ENCODE data around the gene C15orf39. TPM values are rescaled to one million over a fixed set of nuclear protein-coding genes. Genes with fewer than 3 reads are reported as not detected.

Gene C15orf39
- total RNA-seq, 1 donor from 2014 or later: 2.1 TPM

GRCh38 chr15:75232826-75233503 lies 31.3 kb downstream of the C15orf39 start:
- DNase-seq (ENCODE audit: low read depth): no peak
- peaks cover 3% of the 10 kb centered on the region for H3K27me3 ChIP-seq (ENCODE audit: control insufficient read depth, insufficient read depth, low read length)

DNA sequence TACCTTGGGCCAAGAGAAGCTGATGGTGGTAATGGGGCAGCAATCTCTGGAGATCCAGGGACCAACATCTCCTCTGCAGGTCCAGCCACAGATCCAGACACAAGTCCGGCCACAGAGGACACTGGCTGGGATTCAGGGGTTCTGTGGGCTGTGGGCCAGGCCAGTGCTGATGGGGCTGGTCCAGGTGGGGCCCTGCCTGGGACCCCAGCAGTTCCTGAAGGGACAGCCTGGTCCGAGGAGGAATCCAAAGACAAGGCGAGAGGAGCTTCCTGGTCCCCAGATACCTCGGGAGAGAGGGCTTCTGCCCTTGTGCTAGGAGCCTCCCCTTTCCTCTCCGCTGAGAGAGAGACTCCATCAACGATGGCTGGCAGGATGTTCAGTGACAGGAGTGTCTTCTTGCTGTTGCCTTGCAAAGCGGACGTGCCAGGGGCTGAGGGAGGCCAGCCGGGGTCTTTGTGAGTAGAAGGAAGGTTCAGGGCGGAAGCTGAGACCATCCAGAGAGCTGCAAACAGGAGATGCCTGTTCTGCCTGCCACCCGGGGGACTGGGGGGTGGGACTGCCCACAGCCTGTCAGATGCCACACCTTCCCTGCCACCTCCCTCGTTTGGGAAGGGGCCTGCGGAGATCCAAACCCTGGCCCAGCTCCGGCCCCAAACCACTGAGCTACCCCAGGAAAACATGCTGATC lies 32.0 kb downstream of the C15orf39 start:
- FAIRE-seq (no peak), DNase-seq (ENCODE audit: low read depth) (no peak)
- peaks cover 4% of the 10 kb centered on the region for H3K27me3 ChIP-seq (ENCODE audit: control insufficient read depth, insufficient read depth, low read length)
- TF ChIP-seq, protein P1, sequence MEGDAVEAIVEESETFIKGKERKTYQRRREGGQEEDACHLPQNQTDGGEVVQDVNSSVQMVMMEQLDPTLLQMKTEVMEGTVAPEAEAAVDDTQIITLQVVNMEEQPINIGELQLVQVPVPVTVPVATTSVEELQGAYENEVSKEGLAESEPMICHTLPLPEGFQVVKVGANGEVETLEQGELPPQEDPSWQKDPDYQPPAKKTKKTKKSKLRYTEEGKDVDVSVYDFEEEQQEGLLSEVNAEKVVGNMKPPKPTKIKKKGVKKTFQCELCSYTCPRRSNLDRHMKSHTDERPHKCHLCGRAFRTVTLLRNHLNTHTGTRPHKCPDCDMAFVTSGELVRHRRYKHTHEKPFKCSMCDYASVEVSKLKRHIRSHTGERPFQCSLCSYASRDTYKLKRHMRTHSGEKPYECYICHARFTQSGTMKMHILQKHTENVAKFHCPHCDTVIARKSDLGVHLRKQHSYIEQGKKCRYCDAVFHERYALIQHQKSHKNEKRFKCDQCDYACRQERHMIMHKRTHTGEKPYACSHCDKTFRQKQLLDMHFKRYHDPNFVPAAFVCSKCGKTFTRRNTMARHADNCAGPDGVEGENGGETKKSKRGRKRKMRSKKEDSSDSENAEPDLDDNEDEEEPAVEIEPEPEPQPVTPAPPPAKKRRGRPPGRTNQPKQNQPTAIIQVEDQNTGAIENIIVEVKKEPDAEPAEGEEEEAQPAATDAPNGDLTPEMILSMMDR (IDR thresholded peaks at IDR 0.05; ENCODE audit: insufficient read depth, low read length, severe bottlenecking): no peak
- no peaks in the 10 kb centered on the region for H3K36me3 ChIP-seq (ENCODE audit: control insufficient read depth, insufficient read depth, low read length)
- H3K4me3 ChIP-seq (ENCODE audit: low read depth, low read length): no peak overlapping the region

More at GRCh38 chr15:75232826-75233503, 31.3 kb downstream of the C15orf39 start:
- FAIRE-seq: no peak
- H3K36me3 ChIP-seq (ENCODE audit: control insufficient read depth, insufficient read depth, low read length): no peaks in the 10 kb centered on the region
- TF ChIP-seq, protein P1 (IDR thresholded peaks at IDR 0.05; ENCODE audit: insufficient read depth, low read length, severe bottlenecking): no peak
- H3K4me3 ChIP-seq (ENCODE audit: low read depth, low read length): no peak overlapping the region

GRCh38 chr15:75234191-75234810 lies 32.6 kb downstream of the C15orf39 start:
- no peak for DNase-seq (ENCODE audit: low read depth)
- Histone ChIP-seq H3K27me3 (ENCODE audit: control insufficient read depth, insufficient read depth, low read length) (peaks cover 4% of the 10 kb centered on the region), H3K4me3 (ENCODE audit: low read depth, low read length) (no peak overlapping the region), H3K36me3 (ENCODE audit: control insufficient read depth, insufficient read depth, low read length) (no peaks in the 10 kb centered on the region)
- TF ChIP-seq, protein P1 (IDR thresholded peaks at IDR 0.05; ENCODE audit: insufficient read depth, low read length, severe bottlenecking): no peak
- FAIRE-seq: no peak

- FAIRE-seq: peak; percentile 95
- TF ChIP-seq, protein P1 (IDR thresholded peaks at IDR 0.05; ENCODE audit: insufficient read depth, low read length, severe bottlenecking): no peak
- no peak for DNase-seq (ENCODE audit: low read depth)
- no peaks in the 10 kb centered on the region for H3K36me3 ChIP-seq (ENCODE audit: control insufficient read depth, insufficient read depth, low read length)
- peaks cover 4% of the 10 kb centered on the region for H3K27me3 ChIP-seq (ENCODE audit: control insufficient read depth, insufficient read depth, low read length)
- H3K4me3 ChIP-seq (ENCODE audit: low read depth, low read length): no peak overlapping the region
These were observed 33.5 kb downstream of the C15orf39 start for GRCh38 chr15:75235051-75235673.

GRCh38 chr15:75235760-75236729 lies 34.4 kb downstream of the C15orf39 start:
- H3K4me3 ChIP-seq (ENCODE audit: low read depth, low read length): no peak overlapping the region
- FAIRE-seq: no peak
- no peak for DNase-seq (ENCODE audit: low read depth)
- no peaks in the 10 kb centered on the region for H3K36me3 ChIP-seq (ENCODE audit: control insufficient read depth, insufficient read depth, low read length)
- peaks cover 4% of the 10 kb centered on the region for H3K27me3 ChIP-seq (ENCODE audit: control insufficient read depth, insufficient read depth, low read length)
- TF ChIP-seq, protein P1 (IDR thresholded peaks at IDR 0.05; ENCODE audit: insufficient read depth, low read length, severe bottlenecking): no peak

All from bronchial epithelial cell (primary cell).